ENCODE results near the gene NFATC2. TPM values are rescaled to one million over a fixed set of nuclear protein-coding genes. Genes with fewer than 3 reads are reported as not detected.

The NFATC2 gene
- total RNA-seq, 1 donor from 2014 or later = 2.0 TPM

DNA sequence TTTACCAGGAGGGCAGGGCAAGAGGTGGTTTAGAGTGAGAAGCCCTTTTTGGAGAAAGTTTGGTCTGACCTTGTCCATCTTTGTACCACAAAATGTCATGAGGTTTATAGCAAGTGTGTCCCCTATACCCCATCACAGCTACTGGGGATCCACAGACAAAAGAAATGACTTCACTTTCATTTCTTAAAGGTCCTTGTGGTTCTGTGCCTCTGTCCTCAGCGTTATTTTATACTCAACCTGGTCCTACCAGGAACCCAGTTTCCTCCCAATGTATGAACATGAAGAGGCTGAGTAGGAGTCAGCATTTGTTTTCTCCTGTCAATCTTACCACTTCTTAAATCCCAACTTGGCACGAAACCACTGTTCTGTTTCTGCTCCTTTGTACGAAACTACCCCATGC is 157.6 kb downstream of the NFATC2 start:
- Mint-ChIP-seq H3K4me1 (ENCODE audit: low read depth) (peaks cover 28% of the 10 kb centered on the region), H3K9me3 (ENCODE audit: low read depth) (no peaks in the 10 kb centered on the region), H3K27ac (ENCODE audit: unreplicated experiment) (no peak overlapping the region), H3K36me3 (ENCODE audit: low read depth) (peaks cover 1% of the 10 kb centered on the region), H3K27me3 (ENCODE audit: low read depth) (no peaks in the 10 kb centered on the region), H3K4me3 (ENCODE audit: unreplicated experiment) (no peak overlapping the region)
- TF ChIP-seq, protein P1, sequence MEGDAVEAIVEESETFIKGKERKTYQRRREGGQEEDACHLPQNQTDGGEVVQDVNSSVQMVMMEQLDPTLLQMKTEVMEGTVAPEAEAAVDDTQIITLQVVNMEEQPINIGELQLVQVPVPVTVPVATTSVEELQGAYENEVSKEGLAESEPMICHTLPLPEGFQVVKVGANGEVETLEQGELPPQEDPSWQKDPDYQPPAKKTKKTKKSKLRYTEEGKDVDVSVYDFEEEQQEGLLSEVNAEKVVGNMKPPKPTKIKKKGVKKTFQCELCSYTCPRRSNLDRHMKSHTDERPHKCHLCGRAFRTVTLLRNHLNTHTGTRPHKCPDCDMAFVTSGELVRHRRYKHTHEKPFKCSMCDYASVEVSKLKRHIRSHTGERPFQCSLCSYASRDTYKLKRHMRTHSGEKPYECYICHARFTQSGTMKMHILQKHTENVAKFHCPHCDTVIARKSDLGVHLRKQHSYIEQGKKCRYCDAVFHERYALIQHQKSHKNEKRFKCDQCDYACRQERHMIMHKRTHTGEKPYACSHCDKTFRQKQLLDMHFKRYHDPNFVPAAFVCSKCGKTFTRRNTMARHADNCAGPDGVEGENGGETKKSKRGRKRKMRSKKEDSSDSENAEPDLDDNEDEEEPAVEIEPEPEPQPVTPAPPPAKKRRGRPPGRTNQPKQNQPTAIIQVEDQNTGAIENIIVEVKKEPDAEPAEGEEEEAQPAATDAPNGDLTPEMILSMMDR (IDR thresholded peaks at IDR 0.05) = no peak
- DNase-seq (ENCODE audit: low spot score) = no peak

DNA sequence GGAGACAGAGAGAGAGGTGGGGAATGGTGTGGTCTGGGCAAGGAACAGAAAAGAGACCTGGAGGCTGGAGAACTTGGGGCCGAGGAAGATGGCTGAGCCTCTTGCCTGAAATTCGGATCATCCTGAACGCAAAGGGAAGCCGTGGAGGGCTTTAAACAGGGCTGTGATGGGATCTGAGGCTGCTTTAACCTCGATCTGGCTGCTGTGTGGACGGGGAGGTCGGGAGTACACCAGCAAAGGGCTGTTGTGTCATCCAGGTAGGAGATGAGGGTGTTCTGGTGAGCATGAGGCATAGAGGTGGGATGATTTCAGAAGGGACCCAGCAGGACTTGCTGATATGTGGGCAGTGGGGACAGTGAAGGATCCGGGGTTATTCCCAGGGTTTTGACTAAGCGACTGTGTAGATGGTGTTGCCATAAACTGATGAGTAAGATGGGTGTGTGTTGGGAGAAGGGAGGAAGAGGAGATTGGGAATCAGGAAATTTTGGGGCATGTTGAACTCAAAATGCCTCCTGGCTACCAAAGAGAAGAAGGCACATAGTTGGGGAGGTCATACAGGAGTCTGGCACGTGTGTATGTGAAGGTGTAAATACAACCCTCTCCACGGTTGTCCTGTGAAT is 158.5 kb downstream of the NFATC2 start:
- Mint-ChIP-seq H3K4me1 (ENCODE audit: low read depth) (peaks cover 25% of the 10 kb centered on the region), H3K4me3 (ENCODE audit: unreplicated experiment) (no peak overlapping the region), H3K9me3 (ENCODE audit: low read depth) (no peaks in the 10 kb centered on the region), H3K36me3 (ENCODE audit: low read depth) (peaks cover 1% of the 10 kb centered on the region), H3K27me3 (ENCODE audit: low read depth) (no peaks in the 10 kb centered on the region), H3K27ac (ENCODE audit: unreplicated experiment) (no peak overlapping the region)
- no peak for DNase-seq (ENCODE audit: low spot score)
- TF ChIP-seq, protein P1 (IDR thresholded peaks at IDR 0.05) = no peak

DNA sequence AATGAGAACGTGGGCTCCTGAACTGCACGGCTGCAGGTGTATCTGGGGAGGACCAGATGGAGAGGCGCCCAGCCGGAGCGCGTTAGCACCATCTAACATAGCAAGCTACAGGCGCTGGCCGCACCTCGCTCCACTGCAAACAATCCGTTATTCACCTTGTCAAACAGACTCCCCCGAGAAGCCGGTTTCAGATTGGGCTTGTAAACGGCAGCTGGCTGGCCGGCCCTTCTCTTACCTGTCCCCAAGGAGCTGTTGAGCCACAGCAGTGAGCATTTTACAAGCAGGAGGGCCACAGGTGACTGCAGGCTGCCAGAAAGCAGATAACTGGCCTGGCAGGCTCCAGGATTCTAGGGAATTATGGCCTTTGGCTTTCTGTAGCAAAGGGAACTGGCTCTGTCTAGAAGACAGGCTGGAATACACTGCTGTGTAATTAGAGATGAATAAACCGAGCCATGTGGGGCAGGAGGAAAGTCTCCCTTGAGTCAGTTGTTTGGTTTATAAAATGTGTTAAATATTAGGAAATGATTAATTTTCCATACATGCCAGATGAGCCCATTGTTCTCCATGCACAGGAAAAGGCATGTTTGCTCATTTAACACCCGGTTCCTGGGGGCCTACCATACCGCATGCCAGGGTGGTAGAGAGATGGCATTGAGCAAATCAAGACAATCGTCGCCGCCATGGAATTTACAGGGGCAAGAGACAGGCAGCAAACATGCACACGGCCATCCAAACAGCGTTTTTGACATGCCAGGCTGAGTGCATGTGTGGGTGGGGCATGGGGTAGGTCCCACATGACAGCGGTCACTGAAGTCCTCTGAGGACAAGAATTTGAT is 159.3 kb downstream of the NFATC2 start:
- Mint-ChIP-seq H3K4me1 (ENCODE audit: low read depth) (peaks cover 17% of the 10 kb centered on the region), H3K27me3 (ENCODE audit: low read depth) (no peaks in the 10 kb centered on the region), H3K36me3 (ENCODE audit: low read depth) (peaks cover 1% of the 10 kb centered on the region), H3K4me3 (ENCODE audit: unreplicated experiment) (no peak overlapping the region), H3K9me3 (ENCODE audit: low read depth) (no peaks in the 10 kb centered on the region), H3K27ac (ENCODE audit: unreplicated experiment) (no peak overlapping the region)
- no peak for DNase-seq (ENCODE audit: low spot score)
- TF ChIP-seq, protein P1 (IDR thresholded peaks at IDR 0.05) = no peak

DNA sequence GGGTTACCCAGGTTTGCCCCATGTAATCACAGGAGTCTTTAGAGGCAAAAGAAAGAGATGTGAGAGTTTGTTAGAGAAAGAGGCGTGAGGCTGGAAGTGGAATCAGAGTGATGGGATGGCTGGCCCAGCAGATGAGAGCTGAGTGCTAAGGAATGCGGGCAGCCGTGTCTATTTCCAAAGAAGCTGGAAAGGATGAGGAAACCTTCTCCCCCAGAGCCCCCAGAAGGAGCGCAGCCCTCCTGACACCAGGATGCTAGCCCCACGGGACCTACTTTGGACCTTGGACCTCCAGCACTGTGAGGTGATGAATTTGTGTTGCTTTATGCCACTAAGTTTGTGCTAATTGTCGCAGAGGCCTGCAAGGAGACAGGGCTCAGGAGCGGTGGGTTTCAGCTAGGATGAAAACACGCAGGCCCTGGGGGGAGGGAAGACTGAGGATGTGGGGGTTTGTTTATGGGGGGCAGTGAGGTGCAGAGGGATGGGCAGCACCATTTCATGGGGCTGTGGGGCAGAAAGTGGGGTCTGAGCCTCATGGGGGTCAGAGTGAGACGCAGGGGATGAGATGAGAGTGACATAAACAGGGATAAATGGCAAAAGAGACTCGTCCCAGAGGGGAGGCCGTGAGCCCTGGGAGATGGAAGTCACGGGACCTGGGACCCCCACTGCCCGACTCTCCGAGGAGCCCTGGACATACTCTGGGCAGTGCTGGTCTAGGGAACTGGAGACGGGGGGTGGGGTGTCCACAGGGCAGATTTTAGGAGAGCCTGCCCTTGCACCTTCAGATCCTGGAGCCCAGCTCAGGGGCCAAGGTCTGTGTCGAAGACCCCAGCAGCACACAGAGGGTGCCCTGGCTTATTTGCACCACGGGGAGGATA is 160.2 kb downstream of the NFATC2 start:
- no peaks in the 10 kb centered on the region for H3K27me3 Mint-ChIP-seq (ENCODE audit: low read depth)
- no peak overlapping the region for H3K4me3 Mint-ChIP-seq (ENCODE audit: unreplicated experiment)
- H3K4me1 Mint-ChIP-seq (ENCODE audit: low read depth) = peaks cover 8% of the 10 kb centered on the region
- H3K36me3 Mint-ChIP-seq (ENCODE audit: low read depth) = peaks cover 1% of the 10 kb centered on the region
- peak overlapping the region; percentile 33 for H3K27ac Mint-ChIP-seq (ENCODE audit: unreplicated experiment)
- no peaks in the 10 kb centered on the region for H3K9me3 Mint-ChIP-seq (ENCODE audit: low read depth)
- no peak for DNase-seq (ENCODE audit: low spot score)
- TF ChIP-seq, protein P1 (IDR thresholded peaks at IDR 0.05) = no peak

DNA sequence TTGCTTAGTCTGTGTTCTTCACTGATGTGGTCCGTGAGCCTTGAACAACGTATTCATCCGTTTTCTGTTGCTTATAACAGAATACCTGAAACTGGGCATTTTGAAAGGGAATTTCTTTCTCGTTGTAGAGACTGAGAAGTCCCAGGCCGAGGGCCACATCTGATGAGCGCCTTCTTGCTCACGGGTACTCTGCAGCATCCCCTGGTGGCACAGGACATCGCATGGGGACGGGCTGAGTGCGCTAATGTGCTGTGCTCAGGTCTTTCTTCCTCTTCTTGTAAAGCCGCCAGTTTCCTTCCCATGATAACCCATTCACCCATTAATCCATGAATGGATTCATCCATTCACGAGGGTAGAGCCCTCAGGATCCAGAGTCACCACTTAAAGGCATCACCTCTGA is 161.0 kb downstream of the NFATC2 start:
- TF ChIP-seq, protein P1 (IDR thresholded peaks at IDR 0.05) = peak; percentile 7
- no peak overlapping the region for H3K4me3 Mint-ChIP-seq (ENCODE audit: unreplicated experiment)
- no peak for DNase-seq (ENCODE audit: low spot score)
- peaks cover 8% of the 10 kb centered on the region for H3K4me1 Mint-ChIP-seq (ENCODE audit: low read depth)
- no peaks in the 10 kb centered on the region for H3K9me3 Mint-ChIP-seq (ENCODE audit: low read depth)
- H3K27ac Mint-ChIP-seq (ENCODE audit: unreplicated experiment) = no peak overlapping the region
- H3K27me3 Mint-ChIP-seq (ENCODE audit: low read depth) = no peaks in the 10 kb centered on the region
- H3K36me3 Mint-ChIP-seq (ENCODE audit: low read depth) = peaks cover 1% of the 10 kb centered on the region

Data from chondrocyte (in vitro differentiated cells).